ENCODE measurements around the gene MESD. TPM values are rescaled to one million over a fixed set of nuclear protein-coding genes. Genes with fewer than 3 reads are reported as not detected.

MESD gene
- total RNA-seq, 3 donors from 2014 or later = 18.5 to 24.5 (median 21.3) TPM

DNA sequence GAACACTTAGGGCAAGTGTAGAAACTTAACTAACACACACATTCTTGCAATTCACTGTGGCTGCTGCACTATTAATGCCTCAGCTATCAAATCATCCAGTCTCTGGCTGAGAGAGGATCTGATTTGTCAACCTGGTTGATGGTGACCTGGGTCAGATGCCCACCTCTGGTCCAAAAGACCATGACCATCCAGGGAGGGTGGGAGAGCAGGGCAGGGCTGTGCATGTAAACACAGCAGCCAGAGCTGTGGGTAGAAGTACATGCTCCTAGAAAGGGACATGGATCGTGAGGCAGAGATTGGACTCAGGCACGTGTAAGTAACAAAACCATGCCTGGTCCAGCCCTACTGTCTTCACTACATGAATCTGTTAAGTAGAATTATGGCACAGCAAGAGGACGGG lies 17.3 kb downstream of the MESD start:
- TF ChIP-seq CTCF (IDR thresholded peaks at IDR 0.05) = no peak
- Histone ChIP-seq H3K9me3 (no peaks in the 10 kb centered on the region), H3K36me3 (ENCODE audit: low read depth) (no peaks in the 10 kb centered on the region), H3K4me3 (no peak overlapping the region), H3K4me1 (ENCODE audit: low read depth) (peaks cover 2% of the 10 kb centered on the region)
- ATAC-seq (no peak), DNase-seq (no peak)
- intact Hi-C loops (cut with DNase I, micrococcal nuclease) = loop anchor here (5.0 to 10.0 kb wide), 3 partner anchors 187 to 507 kb away; partner anchors contain the start of gene CEMIP (in 1 of the 2)

DNA sequence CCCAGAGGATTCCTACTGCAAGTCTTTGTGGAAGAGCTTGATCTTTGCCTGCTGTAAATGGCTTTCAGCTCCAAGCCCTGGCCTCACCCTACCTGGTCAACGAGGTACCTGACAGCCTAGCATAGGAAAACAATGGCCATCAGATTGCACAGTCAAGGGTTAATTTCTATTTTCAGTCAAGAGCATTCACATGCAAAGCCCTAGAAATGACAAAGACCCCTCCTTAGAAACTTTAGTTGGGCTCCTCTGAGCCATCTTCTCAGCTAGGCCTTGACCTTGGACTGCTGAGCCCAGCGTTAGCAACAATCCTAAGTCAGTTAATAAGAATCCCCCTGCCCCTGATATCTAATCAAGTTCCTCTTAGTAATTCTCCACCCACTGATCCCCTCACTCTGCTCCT lies 18.5 kb downstream of the MESD start:
- no peaks in the 10 kb centered on the region for H3K9me3 ChIP-seq
- no peak for ATAC-seq
- intact Hi-C loops (cut with DNase I, micrococcal nuclease) = loop anchor here (5.0 to 10.0 kb wide), 3 partner anchors 186 to 506 kb away; partner anchors contain the start of gene CEMIP (in 1 of the 2)
- no peak overlapping the region for H3K4me3 ChIP-seq
- DNase-seq = no peak
- no peaks in the 10 kb centered on the region for H3K36me3 ChIP-seq (ENCODE audit: low read depth)
- no peak for TF ChIP-seq CTCF (IDR thresholded peaks at IDR 0.05)
- no peaks in the 10 kb centered on the region for H3K4me1 ChIP-seq (ENCODE audit: low read depth)

GRCh38 chr15:80970658-80971057 lies 19.0 kb downstream of the MESD start:
- ATAC-seq = no peak
- no peaks in the 10 kb centered on the region for H3K4me1 ChIP-seq (ENCODE audit: low read depth)
- no peaks in the 10 kb centered on the region for H3K9me3 ChIP-seq
- intact Hi-C loops (cut with DNase I, micrococcal nuclease) = loop anchor here (5.0 to 10.0 kb wide), 3 partner anchors 186 to 506 kb away; partner anchors contain the start of gene CEMIP (in 1 of the 2)
- no peak overlapping the region for H3K4me3 ChIP-seq
- no peak for DNase-seq
- no peaks in the 10 kb centered on the region for H3K36me3 ChIP-seq (ENCODE audit: low read depth)
- TF ChIP-seq CTCF (IDR thresholded peaks at IDR 0.05) = no peak

GRCh38 chr15:80970018-80970657 lies 19.5 kb downstream of the MESD start:
- Histone ChIP-seq H3K4me1 (ENCODE audit: low read depth) (no peaks in the 10 kb centered on the region), H3K36me3 (ENCODE audit: low read depth) (no peaks in the 10 kb centered on the region), H3K9me3 (no peaks in the 10 kb centered on the region), H3K4me3 (no peak overlapping the region)
- intact Hi-C loops (cut with DNase I, micrococcal nuclease) = loop anchor here (5.0 to 10.0 kb wide), 3 partner anchors 185 to 505 kb away; partner anchors contain the start of gene CEMIP (in 1 of the 2)
- peak; percentile 51 for TF ChIP-seq CTCF (IDR thresholded peaks at IDR 0.05)
- peak; percentile 87 for ATAC-seq
- peak in 2 of 3 donors; percentile 41 to 86 for DNase-seq

GRCh38 chr15:80969316-80969715 lies 20.3 kb downstream of the MESD start:
- Histone ChIP-seq H3K4me3 (no peak overlapping the region), H3K36me3 (ENCODE audit: low read depth) (no peaks in the 10 kb centered on the region), H3K4me1 (ENCODE audit: low read depth) (no peaks in the 10 kb centered on the region), H3K9me3 (no peaks in the 10 kb centered on the region)
- TF ChIP-seq CTCF (IDR thresholded peaks at IDR 0.05) = no peak
- ATAC-seq (no peak), DNase-seq (no peak)
- intact Hi-C loops (cut with DNase I, micrococcal nuclease) = no loop called here

All from mucosa of descending colon (tissue), 3 donors.